Neural progenitor cell (in vitro differentiated cells): Measurements from ENCODE around the gene GRK1. TPM values are rescaled to one million over a fixed set of nuclear protein-coding genes. Genes with fewer than 3 reads are reported as not detected.

Experiments used
- DNase-seq: peaks from one replicate; pipeline ENCODE4 v3.0.0-alpha.2; 2016; ENCODE audit warnings: low spot score
- H2AFZ ChIP-seq: fragments of 200-600 bp; sonication (generic); replicated peaks from 2 replicates; pipeline ENCODE4 v1.6.1; 2016; ENCODE audit warnings: antibody characterized with exemption
- H3F3A ChIP-seq: fragments of 200-600 bp; sonication (generic); 2 replicates; pipeline ENCODE4 v1.6.1; 2016; ENCODE audit warnings: antibody characterized with exemption, low read depth
- H3K27ac ChIP-seq: fragments of 200-600 bp; sonication (generic); 2 replicates; pipeline ENCODE4 v1.5.1; 2016; ENCODE audit warnings: mild to moderate bottlenecking
- H3K27me3 ChIP-seq: fragments of 200-600 bp; sonication (generic); 2 replicates; pipeline ENCODE4 v1.6.1; 2016; ENCODE audit warnings: mild to moderate bottlenecking, moderate library complexity
- H3K36me3 ChIP-seq: fragments of 200-600 bp; sonication (generic); 2 replicates; pipeline ENCODE4 v1.5.1; 2016
- H3K4me1 ChIP-seq: fragments of 200-600 bp; sonication (generic); 2 replicates; pipeline ENCODE4 v1.6.1; 2016; ENCODE audit warnings: mixed run types
- H3K4me2 ChIP-seq: fragments of 200-600 bp; sonication (generic); 2 replicates; pipeline ENCODE4 v1.6.1; 2016
- H3K4me3 ChIP-seq: fragments of 200-600 bp; sonication (generic); 2 replicates; pipeline ENCODE4 v1.5.1; 2016
- H3K79me2 ChIP-seq: fragments of 200-600 bp; sonication (generic); 2 replicates; pipeline ENCODE4 v1.6.1; 2016; ENCODE audit warnings: low read depth
- H3K9ac ChIP-seq: fragments of 200-600 bp; sonication (generic); 2 replicates; pipeline ENCODE4 v1.6.1; 2016
- H3K9me3 ChIP-seq: fragments of 200-600 bp; sonication (generic); 2 replicates; pipeline ENCODE4 v1.5.1; 2016; ENCODE audit warnings: low read depth
- H4K20me1 ChIP-seq: fragments of 200-600 bp; sonication (generic); 2 replicates; pipeline ENCODE4 v1.6.1; 2016; ENCODE audit warnings: low read depth
- H3K27ac Mint-ChIP-seq: 3 replicates; pipeline ENCODE4 v1.8.0; 2021; ENCODE audit warnings: mixed read lengths
- H3K27me3 Mint-ChIP-seq: 2 replicates; pipeline ENCODE4 v1.8.0; 2022; ENCODE audit warnings: low read depth, mild to moderate bottlenecking, inconsistent platforms, moderate library complexity, mixed read lengths; ENCODE audit not compliant: insufficient read depth
- H3K36me3 Mint-ChIP-seq: 3 replicates; pipeline ENCODE4 v1.8.0; 2021; ENCODE audit warnings: mixed read lengths
- H3K4me1 Mint-ChIP-seq: 3 replicates; pipeline ENCODE4 v1.8.0; 2021; ENCODE audit warnings: mixed read lengths
- H3K4me3 Mint-ChIP-seq: 3 replicates; pipeline ENCODE4 v1.8.0; 2021; ENCODE audit warnings: mild to moderate bottlenecking, moderate library complexity, mixed read lengths
- H3K9me3 Mint-ChIP-seq: 3 replicates; pipeline ENCODE4 v1.8.0; 2020; ENCODE audit warnings: mixed read lengths
- EZH2 ChIP-seq: fragments of 200-600 bp; sonication (generic); IDR thresholded peaks from 2 replicates; pipeline ENCODE4 v1.6.1; 2017; ENCODE audit warnings: antibody characterized with exemption, mild to moderate bottlenecking, moderate library complexity
- EZH2phosphoT487 ChIP-seq: fragments of 200-600 bp; sonication (generic); IDR thresholded peaks from 2 replicates; pipeline ENCODE4 v1.6.1; 2017; ENCODE audit warnings: antibody characterized with exemption
- total RNA-seq: library from RNA; depleted of rRNA; stranded (reverse); fragments of >200 nt; gene quantifications from 2 replicates; pipeline ENCODE4 v1.2.3, GENCODE V29; 2015; ENCODE audit warnings: low replicate concordance
- TF ChIP-seq, protein P1 (sequence below): fragments of 200-600 bp; sonication (generic); IDR thresholded peaks from 2 replicates; pipeline ENCODE4 v1.5.1; 2017; ENCODE audit warnings: antibody characterized with exemption, mild to moderate bottlenecking

The GRK1 gene
- total RNA-seq, 1 donor from 2014 or later, result not detected

DNA sequence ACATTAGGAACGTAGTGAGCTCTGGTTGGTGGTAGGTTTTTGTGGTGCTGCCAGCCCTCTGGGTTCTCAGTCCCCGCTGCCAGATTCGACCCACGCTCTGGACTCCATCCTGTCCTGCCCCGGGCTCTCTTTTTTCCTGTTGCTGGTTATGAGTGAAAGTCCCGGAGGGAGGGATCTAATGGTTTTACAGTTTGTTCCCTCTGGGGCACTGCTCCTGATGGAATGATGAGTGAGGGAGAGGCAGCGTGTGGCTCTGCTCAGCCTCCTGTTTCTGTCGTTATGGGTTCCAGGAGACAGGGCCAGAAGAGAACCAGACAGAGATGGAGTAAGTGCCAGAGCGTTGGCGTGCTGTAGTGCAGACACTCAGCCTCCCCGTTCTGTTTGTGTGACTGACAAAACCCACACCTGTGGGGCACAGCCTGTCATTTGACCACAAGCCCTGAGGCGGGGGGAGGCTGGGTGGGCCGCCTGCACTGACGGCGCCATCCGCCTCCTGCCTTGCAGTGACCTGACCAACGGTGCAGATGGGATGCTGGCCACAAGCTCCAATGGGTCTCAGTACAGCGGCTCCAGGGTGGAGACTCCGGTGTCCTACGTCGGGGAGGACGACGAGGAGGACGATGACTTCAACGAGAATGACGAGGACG is 27.3 kb upstream of the GRK1 start:
- no peak for TF ChIP-seq EZH2phosphoT487
- TF ChIP-seq, protein P1, sequence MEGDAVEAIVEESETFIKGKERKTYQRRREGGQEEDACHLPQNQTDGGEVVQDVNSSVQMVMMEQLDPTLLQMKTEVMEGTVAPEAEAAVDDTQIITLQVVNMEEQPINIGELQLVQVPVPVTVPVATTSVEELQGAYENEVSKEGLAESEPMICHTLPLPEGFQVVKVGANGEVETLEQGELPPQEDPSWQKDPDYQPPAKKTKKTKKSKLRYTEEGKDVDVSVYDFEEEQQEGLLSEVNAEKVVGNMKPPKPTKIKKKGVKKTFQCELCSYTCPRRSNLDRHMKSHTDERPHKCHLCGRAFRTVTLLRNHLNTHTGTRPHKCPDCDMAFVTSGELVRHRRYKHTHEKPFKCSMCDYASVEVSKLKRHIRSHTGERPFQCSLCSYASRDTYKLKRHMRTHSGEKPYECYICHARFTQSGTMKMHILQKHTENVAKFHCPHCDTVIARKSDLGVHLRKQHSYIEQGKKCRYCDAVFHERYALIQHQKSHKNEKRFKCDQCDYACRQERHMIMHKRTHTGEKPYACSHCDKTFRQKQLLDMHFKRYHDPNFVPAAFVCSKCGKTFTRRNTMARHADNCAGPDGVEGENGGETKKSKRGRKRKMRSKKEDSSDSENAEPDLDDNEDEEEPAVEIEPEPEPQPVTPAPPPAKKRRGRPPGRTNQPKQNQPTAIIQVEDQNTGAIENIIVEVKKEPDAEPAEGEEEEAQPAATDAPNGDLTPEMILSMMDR, result no peak
- no peak for TF ChIP-seq EZH2
- Histone ChIP-seq H2AFZ (no peak overlapping the region), H3F3A (no peaks in the 10 kb centered on the region), H3K9me3 (peaks cover 24% of the 10 kb centered on the region), H3K79me2 (no peaks in the 10 kb centered on the region), H3K4me1 (no peaks in the 10 kb centered on the region), H3K27ac (no peak overlapping the region), H4K20me1 (no peaks in the 10 kb centered on the region), H3K4me3 (no peak overlapping the region), H3K4me2 (no peak overlapping the region), H3K27me3 (no peaks in the 10 kb centered on the region), H3K36me3 (peaks cover 28% of the 10 kb centered on the region), H3K9ac (no peak overlapping the region)
- H3K36me3 Mint-ChIP-seq, result peaks cover 67% of the 10 kb centered on the region
- no peak for DNase-seq
- no peak overlapping the region for H3K27ac Mint-ChIP-seq
- no peaks in the 10 kb centered on the region for H3K27me3 Mint-ChIP-seq
- no peak overlapping the region for H3K4me3 Mint-ChIP-seq
- H3K4me1 Mint-ChIP-seq, result no peaks in the 10 kb centered on the region
- peaks cover 7% of the 10 kb centered on the region for H3K9me3 Mint-ChIP-seq

DNA sequence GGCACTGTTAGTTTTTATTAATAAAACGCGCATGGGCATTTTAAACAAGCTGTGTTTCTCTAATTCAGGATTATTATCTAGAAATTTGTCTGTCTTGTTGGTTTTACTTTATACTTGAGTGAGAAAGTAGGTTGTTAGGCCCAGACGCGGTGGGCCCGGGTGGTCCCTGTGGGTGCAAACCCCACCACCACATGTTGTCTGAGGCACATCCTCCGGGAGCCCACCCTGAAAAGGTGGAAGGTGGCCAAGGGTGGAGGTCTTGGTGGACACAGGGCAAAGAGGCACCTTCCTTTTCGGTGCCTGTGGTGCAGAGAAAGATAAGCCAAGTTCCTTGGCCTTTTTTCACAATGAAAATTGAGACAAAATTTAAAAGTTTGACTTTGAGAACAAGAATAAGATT is 25.6 kb upstream of the GRK1 start:
- Histone ChIP-seq H4K20me1 (no peaks in the 10 kb centered on the region), H3K27ac (no peak overlapping the region), H3K27me3 (no peaks in the 10 kb centered on the region), H3K9me3 (peaks cover 24% of the 10 kb centered on the region), H3K4me3 (no peak overlapping the region), H2AFZ (no peak overlapping the region), H3K9ac (no peak overlapping the region), H3F3A (no peaks in the 10 kb centered on the region), H3K36me3 (peaks cover 28% of the 10 kb centered on the region), H3K4me1 (no peaks in the 10 kb centered on the region), H3K4me2 (no peak overlapping the region), H3K79me2 (no peaks in the 10 kb centered on the region)
- Mint-ChIP-seq H3K27me3 (no peaks in the 10 kb centered on the region), H3K4me1 (no peaks in the 10 kb centered on the region), H3K9me3 (peaks cover 7% of the 10 kb centered on the region), H3K36me3 (peaks cover 65% of the 10 kb centered on the region), H3K4me3 (no peak overlapping the region), H3K27ac (no peak overlapping the region)
- DNase-seq, result no peak
- TF ChIP-seq, protein P1, result no peak
- TF ChIP-seq EZH2phosphoT487 (no peak), EZH2 (no peak)

- H3K27me3 Mint-ChIP-seq, result peaks cover under 1% of the 10 kb centered on the region
- peaks cover 59% of the 10 kb centered on the region for H3K36me3 Mint-ChIP-seq
- H3K4me3 Mint-ChIP-seq, result no peak overlapping the region
- peaks cover 7% of the 10 kb centered on the region for H3K9me3 Mint-ChIP-seq
- Histone ChIP-seq H3K4me3 (no peak overlapping the region), H3K79me2 (no peaks in the 10 kb centered on the region), H3K36me3 (peaks cover 28% of the 10 kb centered on the region), H4K20me1 (no peaks in the 10 kb centered on the region), H3K9me3 (peaks cover 24% of the 10 kb centered on the region), H3F3A (no peaks in the 10 kb centered on the region), H3K4me1 (no peaks in the 10 kb centered on the region), H3K4me2 (no peak overlapping the region), H3K27me3 (no peaks in the 10 kb centered on the region), H3K27ac (no peak overlapping the region), H3K9ac (no peak overlapping the region), H2AFZ (no peak overlapping the region)
- no peaks in the 10 kb centered on the region for H3K4me1 Mint-ChIP-seq
- no peak overlapping the region for H3K27ac Mint-ChIP-seq
- TF ChIP-seq EZH2, result no peak
- TF ChIP-seq, protein P1, result no peak
- no peak for TF ChIP-seq EZH2phosphoT487
- DNase-seq, result no peak
Observed at GRCh38 chr13:113642563-113642962, 24.5 kb upstream of the GRK1 start.
